GM18505 (cell line): ENCODE data around the gene PERP.
"Not testable (repeated sequence)": the region's sequence is repeated elsewhere in the genome, so short reads cannot be mapped to it uniquely, and the experiment has no call there.

Source experiments
- ATAC-seq: cut with Tn5 transposase; IDR thresholded peaks from one replicate; pipeline ENCODE4 v1.9.1; 2021; ENCODE audit not compliant: unreplicated experiment
- POLR2A ChIP-seq: IDR thresholded peaks from 4 replicates; pipeline ENCODE4 v1.6.1; 2011; ENCODE audit warnings: borderline replicate concordance; ENCODE audit not compliant: insufficient read depth, insufficient read length; ENCODE audit errors: extremely low read depth

PERP gene

DNA sequence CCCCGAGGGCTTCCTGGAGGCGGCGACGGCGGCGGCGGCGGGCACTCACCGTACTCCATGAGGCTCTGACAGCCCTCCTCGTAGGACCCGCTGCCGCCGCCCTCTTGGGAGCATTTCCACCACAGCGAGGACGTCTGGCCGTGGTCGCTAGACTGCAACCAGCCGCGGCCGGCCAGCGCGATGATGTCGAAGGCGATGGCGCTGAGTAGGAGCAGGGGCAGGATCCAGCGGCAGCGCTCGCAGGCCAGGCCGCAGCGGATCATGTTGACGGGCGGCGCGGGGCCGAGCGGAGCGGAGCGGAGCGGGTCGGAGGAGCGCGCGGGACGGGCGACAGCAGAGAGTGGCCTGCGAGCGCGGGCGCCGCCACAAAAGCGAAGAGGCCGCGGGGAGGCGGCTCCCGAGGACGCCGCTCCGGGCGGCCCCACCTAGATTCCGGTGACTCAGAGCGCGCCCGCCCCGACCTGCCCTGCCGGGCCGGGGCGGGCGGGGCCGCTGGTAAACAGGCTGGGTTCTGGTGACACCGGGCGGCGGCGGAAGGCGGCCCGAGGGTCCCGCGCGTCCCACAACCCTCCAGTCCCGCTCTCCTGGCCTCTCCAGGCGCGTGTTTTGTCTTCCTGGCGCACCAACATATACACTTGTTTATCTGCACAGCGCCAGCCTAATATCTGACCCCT lies at the start of gene PERP:
Gene PERP, minus strand, starts transcription at position 342 of the 674 bp plus-strand sequence. Its CDS starts 79 bp downstream, at position 263.
- no peak for TF ChIP-seq POLR2A
- ATAC-seq: peak; percentile 57

DNA sequence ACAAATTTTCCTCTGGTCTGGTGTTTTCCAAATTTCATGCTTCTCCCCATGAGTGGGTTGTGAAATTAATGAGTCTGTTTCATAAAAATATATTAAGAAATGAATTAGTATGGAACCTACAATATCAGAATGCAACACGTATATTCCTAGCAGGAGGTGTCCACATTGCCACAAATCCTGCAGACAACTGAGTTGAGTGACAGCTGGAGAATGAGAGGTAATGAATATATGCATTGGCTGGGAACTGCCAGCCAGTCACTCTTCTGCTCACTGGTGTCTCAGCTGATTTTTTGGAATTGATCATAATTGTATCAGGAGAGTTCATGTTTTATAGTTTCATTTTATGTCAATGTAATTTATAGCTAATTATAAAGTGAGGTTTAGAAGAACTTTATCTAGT lies 48.2 kb upstream of the PERP start:
- no peak for TF ChIP-seq POLR2A
- ATAC-seq: no peak

GRCh38 chr6:138146544-138146943 lies 39.3 kb upstream of the PERP start:
- TF ChIP-seq POLR2A: no peak
- no peak for ATAC-seq

DNA sequence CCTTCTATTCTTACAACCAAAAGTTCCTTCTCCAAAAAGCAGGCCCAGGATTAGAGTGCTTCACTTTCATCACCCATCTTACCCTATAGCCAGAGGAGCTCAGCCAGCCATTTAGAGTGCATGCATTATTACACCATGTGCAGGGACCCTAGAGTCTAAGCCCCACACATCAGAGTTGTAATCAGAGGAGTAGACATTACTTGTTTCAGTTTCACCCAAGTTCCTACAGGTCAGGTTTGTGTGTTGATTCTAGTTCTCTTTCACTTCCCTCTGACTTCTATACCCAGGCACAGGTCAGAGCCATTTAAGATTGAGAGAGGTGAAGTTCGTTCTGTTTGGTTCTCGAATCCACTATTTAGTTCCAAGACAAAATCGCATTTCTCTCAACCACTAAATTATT lies 38.2 kb upstream of the PERP start:
- no peak for TF ChIP-seq POLR2A
- ATAC-seq: peak; percentile 92

GRCh38 chr6:138142806-138143205 lies 35.6 kb upstream of the PERP start:
- ATAC-seq: no peak
- no peak for TF ChIP-seq POLR2A

DNA sequence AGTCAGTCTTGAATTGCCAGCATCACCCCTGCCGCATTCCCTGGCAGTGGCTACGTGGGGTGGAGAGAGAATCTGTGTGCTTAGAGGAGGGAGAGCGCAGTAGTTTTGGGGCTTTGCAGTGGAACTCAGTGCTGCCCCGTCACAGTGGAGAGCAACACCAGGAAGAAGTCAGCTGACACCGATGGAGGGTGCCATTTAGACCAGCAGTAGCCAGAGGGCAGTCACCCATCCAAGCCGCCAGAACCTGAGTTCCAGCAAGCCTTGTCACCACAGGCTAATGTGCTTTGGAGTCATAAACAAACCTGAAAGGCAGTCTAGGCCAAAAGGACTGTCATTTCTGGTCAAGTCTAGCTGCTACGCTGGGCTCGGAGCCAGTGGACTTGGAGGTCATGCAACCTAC lies 22.0 kb upstream of the PERP start:
- no peak for TF ChIP-seq POLR2A
- no peak for ATAC-seq

- no peak for TF ChIP-seq POLR2A
- no peak for ATAC-seq
These were observed 20.9 kb upstream of the PERP start for GRCh38 chr6:138128096-138128495.

GRCh38 chr6:138124096-138124495 lies 16.9 kb upstream of the PERP start:
- no peak for ATAC-seq
- no peak for TF ChIP-seq POLR2A

DNA sequence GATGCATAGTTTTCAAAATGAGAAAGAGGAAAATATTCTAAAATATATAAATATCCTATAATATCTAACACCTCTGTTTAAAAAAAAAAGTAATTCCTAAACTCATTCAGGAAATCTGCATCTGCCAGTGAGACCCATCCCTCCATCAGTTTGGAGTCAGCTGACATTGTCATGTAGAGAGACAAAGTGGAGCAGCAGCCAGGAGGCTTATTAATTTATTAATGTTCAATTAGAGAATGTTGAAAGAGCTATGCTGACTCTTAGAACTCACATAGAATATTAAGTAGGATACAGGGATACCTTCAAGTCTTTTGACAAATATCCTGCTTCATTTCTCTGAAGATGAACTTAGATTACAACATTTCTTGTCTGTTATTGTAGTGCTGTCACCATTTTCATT lies 12.8 kb upstream of the PERP start:
- TF ChIP-seq POLR2A: no peak
- ATAC-seq: no peak

GRCh38 chr6:138119229-138119628 lies 12.0 kb upstream of the PERP start:
- not testable (repeated sequence) for ATAC-seq

- no peak for ATAC-seq
- TF ChIP-seq POLR2A: no peak
These were observed 10.2 kb upstream of the PERP start for GRCh38 chr6:138117376-138117914.

DNA sequence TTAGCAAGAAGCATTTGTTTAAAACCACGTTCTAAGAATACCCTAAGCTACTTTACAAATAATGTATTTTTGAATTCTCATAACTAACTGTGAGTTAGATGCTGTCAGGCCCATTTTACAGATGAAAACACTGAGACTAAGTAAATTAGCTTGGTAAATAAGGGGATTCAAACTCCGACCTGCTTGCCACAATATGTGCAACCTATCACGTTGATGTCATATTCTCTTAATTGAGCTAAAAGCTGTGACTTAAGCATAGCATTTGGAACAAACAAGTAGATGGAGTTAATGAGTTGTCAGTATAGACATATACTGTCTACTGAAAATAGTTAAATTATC lies 9.4 kb upstream of the PERP start:
- TF ChIP-seq POLR2A: no peak
- ATAC-seq: no peak

DNA sequence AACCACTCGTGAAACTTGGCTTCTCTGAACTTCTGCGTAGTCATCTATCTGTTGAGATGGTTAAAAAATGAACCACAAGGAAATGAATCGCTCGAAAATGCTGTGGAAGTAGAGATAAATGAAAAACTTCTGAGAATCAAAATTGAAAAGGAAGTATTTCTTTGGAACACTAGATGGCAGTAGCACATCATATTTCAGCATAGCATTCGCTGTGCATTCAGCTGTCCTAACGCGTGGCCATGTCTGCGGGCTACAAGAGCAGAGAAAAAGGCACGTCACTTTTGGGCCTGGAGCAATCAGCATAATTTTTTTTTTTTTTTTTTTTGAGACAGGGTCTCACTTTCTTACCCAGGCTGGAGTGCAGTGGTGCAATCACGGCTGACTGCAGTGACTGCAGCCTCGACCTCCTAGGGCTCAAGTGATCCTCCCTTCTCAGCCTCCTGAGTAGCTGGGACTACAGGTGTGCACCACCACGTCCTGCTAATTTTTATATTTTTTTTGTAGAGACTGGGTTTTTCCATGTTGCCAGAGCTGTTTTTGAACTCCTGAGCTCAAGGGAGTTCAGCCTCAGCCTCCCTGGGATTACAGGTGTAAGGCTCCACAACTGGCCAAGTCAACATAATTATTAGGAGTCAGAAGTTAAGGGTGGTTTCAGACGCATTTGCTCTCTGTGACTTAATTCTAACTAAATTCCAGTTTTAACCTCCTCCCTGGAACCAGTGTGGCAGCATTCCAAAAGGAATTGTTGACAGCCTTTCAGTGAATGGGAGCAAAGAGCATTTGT lies 8.8 kb upstream of the PERP start:
- no peak for ATAC-seq
- TF ChIP-seq POLR2A: no peak

DNA sequence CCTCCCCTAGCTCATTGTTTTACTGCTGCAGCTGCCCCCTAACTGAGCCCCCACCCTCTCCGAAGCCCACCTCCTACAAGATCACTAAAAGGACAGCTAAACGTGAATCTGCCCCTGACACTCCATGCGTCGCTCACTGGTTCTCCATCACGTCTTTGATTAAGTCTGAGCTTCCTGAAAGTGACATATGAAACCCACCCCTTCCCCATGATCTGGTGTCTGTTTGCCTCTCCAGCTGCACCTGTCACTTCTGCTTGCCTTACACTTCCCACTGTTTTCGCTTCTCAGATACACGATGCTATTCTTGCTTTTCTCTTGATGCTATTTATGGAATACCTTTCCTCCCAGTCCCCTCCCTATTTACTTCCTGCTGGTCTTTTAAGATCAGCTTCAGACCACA lies 8.0 kb upstream of the PERP start:
- ATAC-seq: no peak
- TF ChIP-seq POLR2A: no peak
